GM21360 (cell line): ENCODE measurements around the gene CAPS.

ENCODE experiments used
- ATAC-seq: cut with Tn5 transposase; IDR thresholded peaks from one replicate; pipeline ENCODE4 v1.9.1; 2021; ENCODE audit warnings: mild to moderate bottlenecking, moderate library complexity; ENCODE audit not compliant: unreplicated experiment

The CAPS gene

GRCh38 chr19:5891938-5892771, 21.9 kb upstream of the CAPS start:
- ATAC-seq = no peak

GRCh38 chr19:5892772-5893275, 21.2 kb upstream of the CAPS start:
- ATAC-seq = no peak

GRCh38 chr19:5893296-5893903, 20.7 kb upstream of the CAPS start:
- ATAC-seq = no peak

- no peak for ATAC-seq
Measured at GRCh38 chr19:5893907-5894703, 19.9 kb upstream of the CAPS start.

GRCh38 chr19:5894704-5895349, 19.2 kb upstream of the CAPS start:
- ATAC-seq = no peak

GRCh38 chr19:5895409-5895808, 18.6 kb upstream of the CAPS start:
- ATAC-seq = no peak

GRCh38 chr19:5895890-5896289, 18.2 kb upstream of the CAPS start:
- no peak for ATAC-seq

GRCh38 chr19:5896365-5897076, 17.5 kb upstream of the CAPS start:
- no peak for ATAC-seq

- no peak for ATAC-seq
Measured at GRCh38 chr19:5897189-5897969, 16.7 kb upstream of the CAPS start.

- no peak for ATAC-seq
Measured at GRCh38 chr19:5899728-5900526, 14.1 kb upstream of the CAPS start.

GRCh38 chr19:5900976-5901375, 13.1 kb upstream of the CAPS start:
- ATAC-seq = no peak

- no peak for ATAC-seq
Measured at GRCh38 chr19:5903056-5903623, 10.9 kb upstream of the CAPS start.

GRCh38 chr19:5903624-5904351, 10.3 kb upstream of the CAPS start, which contains the start of gene NDUFA11:
TSS of gene NDUFA11 (minus strand) at chr19:5903790. CDS start at chr19:5903708, 82 bp downstream.
- peak; percentile 25 for ATAC-seq

- peak; percentile 69 for ATAC-seq
Measured at GRCh38 chr19:5904352-5905113, 9.5 kb upstream of the CAPS start, which contains the start of gene VMAC. TSS of gene VMAC (plus strand) at chr19:5904872. CDS start at chr19:5904891, 19 bp downstream.

GRCh38 chr19:5905114-5905778, 8.8 kb upstream of the CAPS start:
- no peak for ATAC-seq

GRCh38 chr19:5907241-5907640, 6.8 kb upstream of the CAPS start:
- ATAC-seq = no peak
